A549 (cell line): ENCODE results near the gene COLEC12.

Experiments
- CHD2 ChIP-seq: fragments of 150-350 bp; IDR thresholded peaks from 2 replicates; pipeline ENCODE4 v1.6.1; 2014; ENCODE audit warnings: low read length; ENCODE audit not compliant: partially characterized antibody
- EHMT2 ChIP-seq: fragments of 200-600 bp; sonication (generic); IDR thresholded peaks from 2 replicates; pipeline ENCODE4 v1.6.1; 2016; ENCODE audit warnings: antibody characterized with exemption, low read depth, mild to moderate bottlenecking, moderate library complexity
- EP300 ChIP-seq, 2 experiments: fragments of >200 bp; sonication (Bioruptor Twin); formaldehyde crosslinking; IDR thresholded peaks; 2 replicates in 1 of 2; 3 replicates in 1 of 2; pipeline ENCODE4 v1.6.1; 2016 to 2017
- POLR2A ChIP-seq: IDR thresholded peaks from 2 replicates; pipeline ENCODE4 v1.6.1; 2012; ENCODE audit warnings: mild to moderate bottlenecking, low read length
- TF ChIP-seq, protein P1 (sequence below): IDR thresholded peaks from 2 replicates; pipeline ENCODE4 v1.6.1; 2012
- TF ChIP-seq, protein P2 (sequence below): fragments of 450-650 bp; IDR thresholded peaks from 2 replicates; pipeline ENCODE4 v1.6.1; 2014; ENCODE audit warnings: antibody characterized with exemption

DNA sequence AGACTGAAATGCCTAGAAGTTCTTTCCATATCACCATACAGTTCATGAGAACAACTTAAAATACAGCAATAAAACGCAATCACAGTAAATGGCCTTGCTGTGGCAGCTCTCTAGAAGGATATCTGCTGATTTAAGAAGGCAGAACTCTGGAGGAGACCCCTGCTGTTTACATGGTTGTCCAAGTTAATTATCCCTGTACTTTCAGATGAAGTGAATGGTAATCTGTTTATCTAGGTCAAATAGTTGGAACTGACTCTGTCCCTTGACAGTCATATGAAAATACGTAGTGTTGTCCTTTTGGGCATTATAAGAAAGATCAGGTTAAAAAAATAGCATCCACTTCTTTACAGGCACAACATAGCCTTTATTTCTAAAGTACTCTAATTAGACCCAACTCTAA is 115.6 kb downstream of the COLEC12 start:
- TF ChIP-seq EP300 (IDR thresholded peaks at IDR 0.05) (no peak), CHD2 (no peak), EHMT2 (no peak), POLR2A (no peak)
- TF ChIP-seq, protein P1, sequence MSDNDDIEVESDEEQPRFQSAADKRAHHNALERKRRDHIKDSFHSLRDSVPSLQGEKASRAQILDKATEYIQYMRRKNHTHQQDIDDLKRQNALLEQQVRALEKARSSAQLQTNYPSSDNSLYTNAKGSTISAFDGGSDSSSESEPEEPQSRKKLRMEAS, result no peak
- TF ChIP-seq, protein P2, sequence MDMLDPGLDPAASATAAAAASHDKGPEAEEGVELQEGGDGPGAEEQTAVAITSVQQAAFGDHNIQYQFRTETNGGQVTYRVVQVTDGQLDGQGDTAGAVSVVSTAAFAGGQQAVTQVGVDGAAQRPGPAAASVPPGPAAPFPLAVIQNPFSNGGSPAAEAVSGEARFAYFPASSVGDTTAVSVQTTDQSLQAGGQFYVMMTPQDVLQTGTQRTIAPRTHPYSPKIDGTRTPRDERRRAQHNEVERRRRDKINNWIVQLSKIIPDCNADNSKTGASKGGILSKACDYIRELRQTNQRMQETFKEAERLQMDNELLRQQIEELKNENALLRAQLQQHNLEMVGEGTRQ, result no peak
